ENCODE results near the gene CCDC146.

The CCDC146 gene

GRCh38 chr7:77181734-77182133 is 59.3 kb downstream of the CCDC146 start:
- TF ChIP-seq CTCF (IDR thresholded peaks at IDR 0.05): no peak
- no peak overlapping the region for H3K27ac ChIP-seq
- no peak overlapping the region for H3K4me3 ChIP-seq
- H3K27me3 ChIP-seq: no peaks in the 10 kb centered on the region
- peaks cover 0 to 30% (median 1%) of the 10 kb centered on the region in 4 donors for H3K4me1 ChIP-seq
- no peaks in the 10 kb centered on the region for H3K9me3 ChIP-seq
- no peak for DNase-seq
- intact Hi-C loops (cut with DNase I; ENCODE audit: low total_unique reads): no loop called here
- no peaks in the 10 kb centered on the region for H3K36me3 ChIP-seq

GRCh38 chr7:77182261-77182660 is 59.8 kb downstream of the CCDC146 start:
- DNase-seq: no peak
- H3K9me3 ChIP-seq: no peaks in the 10 kb centered on the region
- H3K4me3 ChIP-seq: no peak overlapping the region
- intact Hi-C loops (cut with DNase I; ENCODE audit: low total_unique reads): no loop called here
- no peaks in the 10 kb centered on the region for H3K36me3 ChIP-seq
- peaks cover 0 to 25% (median 0%) of the 10 kb centered on the region in 4 donors for H3K4me1 ChIP-seq
- H3K27ac ChIP-seq: no peak overlapping the region
- no peaks in the 10 kb centered on the region for H3K27me3 ChIP-seq
- TF ChIP-seq CTCF (IDR thresholded peaks at IDR 0.05): no peak

- Histone ChIP-seq H3K27ac (no peak overlapping the region), H3K9me3 (no peaks in the 10 kb centered on the region), H3K4me3 (no peak overlapping the region), H3K36me3 (no peaks in the 10 kb centered on the region), H3K4me1 (peaks cover 0 to 16% (median 0%) of the 10 kb centered on the region in 4 donors), H3K27me3 (no peaks in the 10 kb centered on the region)
- DNase-seq: no peak
- TF ChIP-seq CTCF (IDR thresholded peaks at IDR 0.05): no peak
- intact Hi-C loops (cut with DNase I; ENCODE audit: low total_unique reads): no loop called here
Observed at GRCh38 chr7:77184463-77184862, 62.0 kb downstream of the CCDC146 start.

DNA sequence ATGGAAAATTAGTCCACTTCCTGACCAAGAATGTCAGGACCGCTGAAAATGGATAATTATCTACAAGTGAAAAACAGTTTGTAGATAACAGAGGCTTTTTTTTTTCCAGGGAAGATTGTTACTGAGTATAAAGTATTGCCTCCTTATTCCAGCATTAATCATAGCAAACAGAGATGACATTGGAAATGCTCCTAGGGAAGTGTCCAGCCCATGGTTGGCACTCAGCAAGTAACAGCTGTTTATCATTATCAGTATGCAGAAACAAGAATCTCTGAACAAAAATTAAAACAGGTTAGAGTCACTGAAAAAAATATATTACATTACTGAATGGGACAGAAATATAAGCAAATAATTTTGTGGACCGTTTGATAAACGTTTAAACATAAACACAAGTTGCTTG is 62.6 kb downstream of the CCDC146 start:
- no peak for DNase-seq
- Histone ChIP-seq H3K9me3 (no peaks in the 10 kb centered on the region), H3K36me3 (no peaks in the 10 kb centered on the region), H3K4me3 (no peak overlapping the region), H3K27me3 (no peaks in the 10 kb centered on the region), H3K4me1 (peaks cover 0 to 16% (median 0%) of the 10 kb centered on the region in 4 donors), H3K27ac (no peak overlapping the region)
- TF ChIP-seq CTCF (IDR thresholded peaks at IDR 0.05): no peak
- intact Hi-C loops (cut with DNase I; ENCODE audit: low total_unique reads): no loop called here

- Histone ChIP-seq H3K4me1 (peaks cover 0 to 16% (median 0%) of the 10 kb centered on the region in 4 donors), H3K9me3 (no peaks in the 10 kb centered on the region), H3K36me3 (no peaks in the 10 kb centered on the region), H3K27ac (no peak overlapping the region), H3K4me3 (no peak overlapping the region), H3K27me3 (no peaks in the 10 kb centered on the region)
- intact Hi-C loops (cut with DNase I; ENCODE audit: low total_unique reads): no loop called here
- TF ChIP-seq CTCF (IDR thresholded peaks at IDR 0.05): no peak
- no peak for DNase-seq
Observed at GRCh38 chr7:77185866-77186265, 63.5 kb downstream of the CCDC146 start.

Data from tibial artery (tissue), 4 donors.